Esophagus squamous epithelium (tissue), 4 donors: ENCODE measurements around the gene CHAF1A.

ENCODE experiments used
- POLR2A ChIP-seq, 4 donors: fragments of 450-650 bp; IDR thresholded peaks; one replicate each; pipeline ENCODE4 v1.6.1; 2017; ENCODE audit warnings: antibody characterized with exemption in 4 of 4, mild to moderate bottlenecking in 4 of 4, moderate library complexity in 3 of 4
- TF ChIP-seq, protein P1 (sequence below), 6 experiments: fragments of 450-650 bp in 4 of 6; fragments of 200-600 bp in 2 of 6; sonication (generic) in 2 of 6; IDR thresholded peaks; one replicate each; pipeline ENCODE4 v1.5.1; 2016 to 2019; ENCODE audit warnings: antibody characterized with exemption in 6 of 6, mild to moderate bottlenecking in 4 of 6, moderate library complexity in 4 of 6

DNA sequence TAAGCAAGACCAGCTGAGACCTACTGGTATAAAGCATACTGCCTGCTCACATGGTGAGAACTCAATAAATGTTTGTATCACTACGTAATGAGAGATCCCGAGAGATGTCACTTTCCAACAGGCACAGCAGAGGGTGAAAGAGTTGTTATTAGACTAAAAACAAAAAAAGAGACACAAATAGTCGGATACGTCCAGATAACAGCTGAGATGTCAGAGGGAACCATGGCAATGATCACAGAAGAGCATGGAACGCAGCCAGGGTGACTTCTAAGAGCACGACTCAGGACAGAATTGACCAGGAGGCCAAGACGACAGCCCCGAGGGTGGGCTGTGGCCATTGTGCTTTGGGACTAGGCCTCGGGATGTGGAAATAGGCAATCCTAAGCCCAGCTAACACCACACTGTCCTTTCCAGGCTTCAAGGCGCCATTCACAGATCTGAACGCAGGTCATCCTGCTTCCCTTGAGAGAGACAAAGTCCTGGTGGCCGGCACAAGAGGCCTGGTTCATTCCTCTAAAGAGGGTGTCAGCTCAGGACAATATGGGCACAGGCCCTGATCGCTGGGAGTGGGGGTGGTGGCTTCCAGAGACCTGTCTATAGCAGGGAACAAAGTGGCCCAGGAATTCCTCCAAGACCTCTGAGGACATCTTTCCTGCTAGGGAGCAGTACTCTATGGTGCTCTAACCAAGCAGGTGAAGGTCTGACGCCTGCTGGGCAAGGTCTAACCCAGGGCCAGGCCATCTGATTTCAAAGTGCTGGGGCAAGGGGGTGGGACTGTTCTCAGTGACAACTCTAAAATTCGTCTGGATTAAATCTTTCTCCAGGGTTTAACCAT is 5.3 kb upstream of the CHAF1A start:
- TF ChIP-seq, protein P1, sequence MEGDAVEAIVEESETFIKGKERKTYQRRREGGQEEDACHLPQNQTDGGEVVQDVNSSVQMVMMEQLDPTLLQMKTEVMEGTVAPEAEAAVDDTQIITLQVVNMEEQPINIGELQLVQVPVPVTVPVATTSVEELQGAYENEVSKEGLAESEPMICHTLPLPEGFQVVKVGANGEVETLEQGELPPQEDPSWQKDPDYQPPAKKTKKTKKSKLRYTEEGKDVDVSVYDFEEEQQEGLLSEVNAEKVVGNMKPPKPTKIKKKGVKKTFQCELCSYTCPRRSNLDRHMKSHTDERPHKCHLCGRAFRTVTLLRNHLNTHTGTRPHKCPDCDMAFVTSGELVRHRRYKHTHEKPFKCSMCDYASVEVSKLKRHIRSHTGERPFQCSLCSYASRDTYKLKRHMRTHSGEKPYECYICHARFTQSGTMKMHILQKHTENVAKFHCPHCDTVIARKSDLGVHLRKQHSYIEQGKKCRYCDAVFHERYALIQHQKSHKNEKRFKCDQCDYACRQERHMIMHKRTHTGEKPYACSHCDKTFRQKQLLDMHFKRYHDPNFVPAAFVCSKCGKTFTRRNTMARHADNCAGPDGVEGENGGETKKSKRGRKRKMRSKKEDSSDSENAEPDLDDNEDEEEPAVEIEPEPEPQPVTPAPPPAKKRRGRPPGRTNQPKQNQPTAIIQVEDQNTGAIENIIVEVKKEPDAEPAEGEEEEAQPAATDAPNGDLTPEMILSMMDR (IDR thresholded peaks at IDR 0.05), result no peak
- no peak for TF ChIP-seq POLR2A (IDR thresholded peaks at IDR 0.05)
